GM21528 (cell line): ENCODE data around the gene EEF1B2.

ENCODE experiments used
- ATAC-seq: cut with Tn5 transposase; IDR thresholded peaks from one replicate; pipeline ENCODE4 v1.9.1; 2021; ENCODE audit warnings: mild to moderate bottlenecking, moderate library complexity; ENCODE audit not compliant: unreplicated experiment, low FRiP score

EEF1B2 gene

GRCh38 chr2:206211657-206212255, 52.1 kb downstream of the EEF1B2 start:
- ATAC-seq, result no peak
